ENCODE data around the gene UPB1. TPM values are rescaled to one million over a fixed set of nuclear protein-coding genes. Genes with fewer than 3 reads are reported as not detected.
A peak's percentile ranks its signal among the peaks of the same experiment; 100 is the strongest.

UPB1 gene
- total RNA-seq, 1 experiment from 2014 or later, result 0.09 TPM

GRCh38 chr22:24555165-24556039 is 60.3 kb downstream of the UPB1 start, which contains the start of gene SNRPD3 (continued):
- no peak for TF ChIP-seq TEAD4 (CRISPR knock-in tag; IDR thresholded peaks at IDR 0.05)
- no peak for TF ChIP-seq OVOL2 (CRISPR knock-in tag; IDR thresholded peaks at IDR 0.05; ENCODE audit: borderline replicate concordance)
- no peak for TF ChIP-seq TCF7 (CRISPR knock-in tag; IDR thresholded peaks at IDR 0.05; ENCODE audit: low read depth)
- TF ChIP-seq SMAD4 (CRISPR knock-in tag; IDR thresholded peaks at IDR 0.05), result no peak; the same call in 1 of the 2 replicates
- no peak for TF ChIP-seq ERG (CRISPR knock-in tag; IDR thresholded peaks at IDR 0.05)
- TF ChIP-seq, protein P1, sequence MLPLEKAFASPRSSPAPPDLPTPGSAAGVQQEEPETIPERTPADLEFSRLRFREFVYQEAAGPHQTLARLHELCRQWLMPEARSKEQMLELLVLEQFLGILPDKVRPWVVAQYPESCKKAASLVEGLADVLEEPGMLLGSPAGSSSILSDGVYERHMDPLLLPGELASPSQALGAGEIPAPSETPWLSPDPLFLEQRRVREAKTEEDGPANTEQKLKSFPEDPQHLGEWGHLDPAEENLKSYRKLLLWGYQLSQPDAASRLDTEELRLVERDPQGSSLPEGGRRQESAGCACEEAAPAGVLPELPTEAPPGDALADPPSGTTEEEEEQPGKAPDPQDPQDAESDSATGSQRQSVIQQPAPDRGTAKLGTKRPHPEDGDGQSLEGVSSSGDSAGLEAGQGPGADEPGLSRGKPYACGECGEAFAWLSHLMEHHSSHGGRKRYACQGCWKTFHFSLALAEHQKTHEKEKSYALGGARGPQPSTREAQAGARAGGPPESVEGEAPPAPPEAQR (CRISPR knock-in tag; IDR thresholded peaks at IDR 0.05), result no peak
- no peak; the same call in 1 of the 2 replicates for TF ChIP-seq FOXP4 (CRISPR knock-in tag; IDR thresholded peaks at IDR 0.05)
- peak; percentile 25; the same call in 1 of the 2 replicates for TF ChIP-seq HMGA2 (CRISPR knock-in tag; IDR thresholded peaks at IDR 0.05)
- TF ChIP-seq SP1 (CRISPR knock-in tag; conservative IDR thresholded peaks at IDR 0.05), result peak; percentile 95
- TF ChIP-seq FOXJ3 (CRISPR knock-in tag; IDR thresholded peaks at IDR 0.05; ENCODE audit: borderline replicate concordance), result no peak
- TF ChIP-seq, protein P2, sequence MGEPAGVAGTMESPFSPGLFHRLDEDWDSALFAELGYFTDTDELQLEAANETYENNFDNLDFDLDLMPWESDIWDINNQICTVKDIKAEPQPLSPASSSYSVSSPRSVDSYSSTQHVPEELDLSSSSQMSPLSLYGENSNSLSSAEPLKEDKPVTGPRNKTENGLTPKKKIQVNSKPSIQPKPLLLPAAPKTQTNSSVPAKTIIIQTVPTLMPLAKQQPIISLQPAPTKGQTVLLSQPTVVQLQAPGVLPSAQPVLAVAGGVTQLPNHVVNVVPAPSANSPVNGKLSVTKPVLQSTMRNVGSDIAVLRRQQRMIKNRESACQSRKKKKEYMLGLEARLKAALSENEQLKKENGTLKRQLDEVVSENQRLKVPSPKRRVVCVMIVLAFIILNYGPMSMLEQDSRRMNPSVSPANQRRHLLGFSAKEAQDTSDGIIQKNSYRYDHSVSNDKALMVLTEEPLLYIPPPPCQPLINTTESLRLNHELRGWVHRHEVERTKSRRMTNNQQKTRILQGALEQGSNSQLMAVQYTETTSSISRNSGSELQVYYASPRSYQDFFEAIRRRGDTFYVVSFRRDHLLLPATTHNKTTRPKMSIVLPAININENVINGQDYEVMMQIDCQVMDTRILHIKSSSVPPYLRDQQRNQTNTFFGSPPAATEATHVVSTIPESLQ (CRISPR knock-in tag; IDR thresholded peaks at IDR 0.05), result no peak
- peak; percentile 90; the same call in 1 of the 2 replicates for TF ChIP-seq KAT7 (CRISPR knock-in tag; IDR thresholded peaks at IDR 0.05; ENCODE audit: borderline replicate concordance)
- no peak for TF ChIP-seq NR1H2 (CRISPR knock-in tag; IDR thresholded peaks at IDR 0.05)
- TF ChIP-seq MAX (CRISPR knock-in tag; IDR thresholded peaks at IDR 0.05), result peak; percentile 74
- TF ChIP-seq ZNF671 (CRISPR knock-in tag; IDR thresholded peaks at IDR 0.05), result no peak
- TF ChIP-seq IRF2 (CRISPR knock-in tag; IDR thresholded peaks at IDR 0.05; ENCODE audit: borderline replicate concordance, low read depth), result no peak
- TF ChIP-seq ZNF317 (CRISPR knock-in tag; IDR thresholded peaks at IDR 0.05; ENCODE audit: borderline replicate concordance, low read depth), result no peak
- TF ChIP-seq ZNF138 (CRISPR knock-in tag; conservative IDR thresholded peaks at IDR 0.05), result no peak
- TF ChIP-seq, protein P3, sequence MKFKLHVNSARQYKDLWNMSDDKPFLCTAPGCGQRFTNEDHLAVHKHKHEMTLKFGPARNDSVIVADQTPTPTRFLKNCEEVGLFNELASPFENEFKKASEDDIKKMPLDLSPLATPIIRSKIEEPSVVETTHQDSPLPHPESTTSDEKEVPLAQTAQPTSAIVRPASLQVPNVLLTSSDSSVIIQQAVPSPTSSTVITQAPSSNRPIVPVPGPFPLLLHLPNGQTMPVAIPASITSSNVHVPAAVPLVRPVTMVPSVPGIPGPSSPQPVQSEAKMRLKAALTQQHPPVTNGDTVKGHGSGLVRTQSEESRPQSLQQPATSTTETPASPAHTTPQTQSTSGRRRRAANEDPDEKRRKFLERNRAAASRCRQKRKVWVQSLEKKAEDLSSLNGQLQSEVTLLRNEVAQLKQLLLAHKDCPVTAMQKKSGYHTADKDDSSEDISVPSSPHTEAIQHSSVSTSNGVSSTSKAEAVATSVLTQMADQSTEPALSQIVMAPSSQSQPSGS (CRISPR knock-in tag; IDR thresholded peaks at IDR 0.05; ENCODE audit: borderline replicate concordance, low read depth), result no peak
- TF ChIP-seq, protein P4, sequence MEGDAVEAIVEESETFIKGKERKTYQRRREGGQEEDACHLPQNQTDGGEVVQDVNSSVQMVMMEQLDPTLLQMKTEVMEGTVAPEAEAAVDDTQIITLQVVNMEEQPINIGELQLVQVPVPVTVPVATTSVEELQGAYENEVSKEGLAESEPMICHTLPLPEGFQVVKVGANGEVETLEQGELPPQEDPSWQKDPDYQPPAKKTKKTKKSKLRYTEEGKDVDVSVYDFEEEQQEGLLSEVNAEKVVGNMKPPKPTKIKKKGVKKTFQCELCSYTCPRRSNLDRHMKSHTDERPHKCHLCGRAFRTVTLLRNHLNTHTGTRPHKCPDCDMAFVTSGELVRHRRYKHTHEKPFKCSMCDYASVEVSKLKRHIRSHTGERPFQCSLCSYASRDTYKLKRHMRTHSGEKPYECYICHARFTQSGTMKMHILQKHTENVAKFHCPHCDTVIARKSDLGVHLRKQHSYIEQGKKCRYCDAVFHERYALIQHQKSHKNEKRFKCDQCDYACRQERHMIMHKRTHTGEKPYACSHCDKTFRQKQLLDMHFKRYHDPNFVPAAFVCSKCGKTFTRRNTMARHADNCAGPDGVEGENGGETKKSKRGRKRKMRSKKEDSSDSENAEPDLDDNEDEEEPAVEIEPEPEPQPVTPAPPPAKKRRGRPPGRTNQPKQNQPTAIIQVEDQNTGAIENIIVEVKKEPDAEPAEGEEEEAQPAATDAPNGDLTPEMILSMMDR (IDR thresholded peaks at IDR 0.05), result no peak
- TF ChIP-seq ATF3 (CRISPR knock-in tag; conservative IDR thresholded peaks at IDR 0.05), result no peak
- TF ChIP-seq TP53 (CRISPR knock-in tag; IDR thresholded peaks at IDR 0.05), result no peak
- TF ChIP-seq, protein P5, sequence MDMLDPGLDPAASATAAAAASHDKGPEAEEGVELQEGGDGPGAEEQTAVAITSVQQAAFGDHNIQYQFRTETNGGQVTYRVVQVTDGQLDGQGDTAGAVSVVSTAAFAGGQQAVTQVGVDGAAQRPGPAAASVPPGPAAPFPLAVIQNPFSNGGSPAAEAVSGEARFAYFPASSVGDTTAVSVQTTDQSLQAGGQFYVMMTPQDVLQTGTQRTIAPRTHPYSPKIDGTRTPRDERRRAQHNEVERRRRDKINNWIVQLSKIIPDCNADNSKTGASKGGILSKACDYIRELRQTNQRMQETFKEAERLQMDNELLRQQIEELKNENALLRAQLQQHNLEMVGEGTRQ (CRISPR knock-in tag; IDR thresholded peaks at IDR 0.05), result 0 out of 2 replicates have a peak, but pooled peaks have one; percentile 29
- no peak for TF ChIP-seq ZNF512 (CRISPR knock-in tag; IDR thresholded peaks at IDR 0.05; ENCODE audit: borderline replicate concordance)
- no peak for TF ChIP-seq PRRX2 (CRISPR knock-in tag; IDR thresholded peaks at IDR 0.05)

Measured in WTC11 (cell line).